IPS-18c (cell line): ENCODE measurements around the gene SLC19A1.

Source experiments
- H3K4me3 ChIP-seq: 2 replicates; pipeline ENCODE4 v1.7.0; 2013; ENCODE audit warnings: low read depth, mild to moderate bottlenecking, low read length, moderate library complexity; ENCODE audit not compliant: insufficient read depth
- H3K9me3 ChIP-seq: one replicate; pipeline ENCODE4 v1.6.1; 2013; ENCODE audit warnings: mild to moderate bottlenecking, low read length, moderate library complexity; ENCODE audit not compliant: control insufficient read depth, insufficient read depth

SLC19A1 gene

GRCh38 chr21:45465105-45465504 lies 77.1 kb downstream of the SLC19A1 start:
- no peak overlapping the region for H3K4me3 ChIP-seq

GRCh38 chr21:45464309-45464708 lies 77.9 kb downstream of the SLC19A1 start:
- Histone ChIP-seq H3K4me3 (no peak overlapping the region), H3K9me3 (no peaks in the 10 kb centered on the region)

More at GRCh38 chr21:45465105-45465504, 77.1 kb downstream of the SLC19A1 start:
- no peaks in the 10 kb centered on the region for H3K9me3 ChIP-seq

- H3K4me3 ChIP-seq: no peak overlapping the region
Measured at GRCh38 chr21:45463871-45464270, 78.4 kb downstream of the SLC19A1 start.

GRCh38 chr21:45461806-45462341 lies 80.4 kb downstream of the SLC19A1 start:
- H3K4me3 ChIP-seq: no peak overlapping the region

More at GRCh38 chr21:45463871-45464270, 78.4 kb downstream of the SLC19A1 start:
- no peaks in the 10 kb centered on the region for H3K9me3 ChIP-seq

GRCh38 chr21:45461369-45461750 lies 80.9 kb downstream of the SLC19A1 start:
- Histone ChIP-seq H3K9me3 (no peaks in the 10 kb centered on the region), H3K4me3 (no peak overlapping the region)

More at GRCh38 chr21:45461806-45462341, 80.4 kb downstream of the SLC19A1 start:
- no peaks in the 10 kb centered on the region for H3K9me3 ChIP-seq

GRCh38 chr21:45460611-45461368 lies 81.5 kb downstream of the SLC19A1 start:
- no peaks in the 10 kb centered on the region for H3K9me3 ChIP-seq
- no peak overlapping the region for H3K4me3 ChIP-seq

GRCh38 chr21:45460011-45460565 lies 82.2 kb downstream of the SLC19A1 start:
- no peak overlapping the region for H3K4me3 ChIP-seq
- H3K9me3 ChIP-seq: no peaks in the 10 kb centered on the region

GRCh38 chr21:45459171-45460010 lies 82.8 kb downstream of the SLC19A1 start:
- Histone ChIP-seq H3K4me3 (no peak overlapping the region), H3K9me3 (no peaks in the 10 kb centered on the region)

GRCh38 chr21:45458281-45459170 lies 83.7 kb downstream of the SLC19A1 start:
- Histone ChIP-seq H3K4me3 (no peak overlapping the region), H3K9me3 (no peaks in the 10 kb centered on the region)

GRCh38 chr21:45457832-45458172 lies 84.4 kb downstream of the SLC19A1 start:
- no peak overlapping the region for H3K4me3 ChIP-seq

GRCh38 chr21:45457161-45457831 lies 84.9 kb downstream of the SLC19A1 start:
- no peak overlapping the region for H3K4me3 ChIP-seq

More at GRCh38 chr21:45457832-45458172, 84.4 kb downstream of the SLC19A1 start:
- H3K9me3 ChIP-seq: no peaks in the 10 kb centered on the region

GRCh38 chr21:45456584-45457160 lies 85.6 kb downstream of the SLC19A1 start:
- no peak overlapping the region for H3K4me3 ChIP-seq
- H3K9me3 ChIP-seq: no peaks in the 10 kb centered on the region

More at GRCh38 chr21:45457161-45457831, 84.9 kb downstream of the SLC19A1 start:
- no peaks in the 10 kb centered on the region for H3K9me3 ChIP-seq

- H3K9me3 ChIP-seq: no peaks in the 10 kb centered on the region
Measured at GRCh38 chr21:45455674-45456583, 86.3 kb downstream of the SLC19A1 start.

GRCh38 chr21:45454926-45455673 lies 87.1 kb downstream of the SLC19A1 start:
- Histone ChIP-seq H3K9me3 (no peaks in the 10 kb centered on the region), H3K4me3 (no peak overlapping the region)

More at GRCh38 chr21:45455674-45456583, 86.3 kb downstream of the SLC19A1 start:
- no peak overlapping the region for H3K4me3 ChIP-seq
